ENCODE measurements around the gene CCL23.
"Not testable (repeated sequence)": the region's sequence is repeated elsewhere in the genome, so short reads cannot be mapped to it uniquely, and the experiment has no call there.

Gene CCL23

DNA sequence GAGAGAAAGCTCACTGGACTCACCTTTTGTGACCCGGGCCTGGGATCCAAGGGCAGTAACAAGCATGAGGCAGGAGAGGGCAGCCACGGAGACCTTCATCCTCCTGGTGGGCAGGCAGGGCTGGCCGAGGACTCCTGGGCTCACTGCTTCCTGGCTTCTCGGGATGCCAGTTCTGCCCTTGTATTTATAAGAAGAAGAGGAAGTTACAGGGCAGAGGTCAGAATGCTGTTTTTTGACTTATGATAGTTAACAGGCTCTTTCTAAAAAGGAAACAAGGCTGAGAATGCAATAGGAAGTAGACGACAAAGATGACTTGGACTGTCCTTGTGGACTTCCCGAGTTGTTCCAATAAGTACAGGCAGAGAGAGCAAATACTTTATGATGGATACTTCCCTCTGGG, at the start of gene CCL23:
Gene CCL23, minus strand, starts transcription at position 174 of the 400 bp plus-strand sequence. Its CDS starts 75 bp downstream, at position 99.
- DNase-seq (ENCODE audit: low spot score): no peak

DNA sequence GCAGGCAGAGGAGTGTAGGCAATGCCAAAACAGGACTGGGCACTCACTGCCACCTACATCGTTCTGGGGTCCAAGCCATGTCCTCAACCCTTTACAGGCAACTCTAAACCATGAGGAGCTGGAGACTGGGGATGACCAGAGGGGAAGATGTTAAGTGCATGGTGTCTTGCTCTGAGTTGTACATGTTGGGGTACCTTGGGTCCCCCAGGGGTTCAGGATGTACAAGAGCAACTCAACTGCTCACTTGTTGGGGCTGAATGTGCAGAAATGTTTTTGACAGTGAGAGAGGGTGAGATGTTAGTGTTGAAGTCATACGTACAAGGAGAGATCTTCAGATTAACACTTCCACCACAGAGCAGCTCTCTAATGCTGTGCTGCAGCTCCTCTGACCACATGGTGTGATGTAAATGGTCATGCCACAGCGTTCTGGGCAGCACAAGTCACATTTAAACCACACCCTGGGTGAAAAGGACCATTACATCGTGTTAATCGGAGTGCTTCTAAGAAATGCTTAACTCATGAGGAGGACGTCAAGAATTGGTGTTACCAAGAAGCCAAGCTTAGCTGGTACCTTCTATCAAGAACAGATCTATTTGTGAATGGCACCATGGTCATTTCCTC, 48.7 kb upstream of the CCL23 start:
- peak; percentile 64 for DNase-seq (ENCODE audit: low spot score)

DNA sequence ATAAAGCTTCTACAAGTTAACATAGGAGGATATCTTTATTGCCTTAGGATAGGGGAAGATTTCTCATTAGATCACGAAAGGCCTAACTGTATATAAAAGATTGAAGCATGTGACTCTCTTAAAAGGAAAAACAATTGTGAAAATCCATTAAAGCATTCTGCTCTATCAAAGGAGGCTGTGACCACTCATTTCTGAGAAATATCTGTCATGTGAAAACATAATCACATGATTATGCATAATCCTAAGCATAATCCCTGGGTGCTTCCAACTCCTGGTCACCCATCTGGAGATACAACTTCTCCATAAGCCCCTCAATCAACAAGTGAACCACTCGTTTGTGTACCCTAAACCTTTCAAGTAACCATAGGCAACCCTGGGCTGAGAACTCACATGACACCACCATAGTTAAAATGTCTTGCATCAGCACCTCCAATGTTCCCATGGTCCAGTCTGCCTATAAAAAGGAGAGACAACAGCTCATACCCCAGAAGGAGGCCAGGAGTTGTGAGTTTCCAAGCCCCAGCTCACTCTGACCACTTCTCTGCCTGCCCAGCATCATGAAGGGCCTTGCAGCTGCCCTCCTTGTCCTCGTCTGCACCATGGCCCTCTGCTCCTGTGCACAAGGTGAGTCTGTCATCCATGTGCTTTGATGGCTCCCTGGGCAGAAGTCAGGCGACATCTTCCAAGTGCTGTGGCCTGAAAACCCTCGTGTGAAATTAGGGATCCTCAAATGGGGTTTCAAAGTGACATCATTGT, 46.2 kb upstream of the CCL23 start, which contains the start of gene CCL18:
Gene CCL18, plus strand, starts transcription at position 487 of the 756 bp plus-strand sequence. Its CDS starts 71 bp downstream, at position 558.
- no peak for DNase-seq (ENCODE audit: low spot score)

- DNase-seq (ENCODE audit: low spot score): no peak
Observed at GRCh38 chr17:36060816-36061215, 43.0 kb upstream of the CCL23 start.

GRCh38 chr17:36059406-36059805, 41.6 kb upstream of the CCL23 start:
- DNase-seq (ENCODE audit: low spot score): no peak

DNA sequence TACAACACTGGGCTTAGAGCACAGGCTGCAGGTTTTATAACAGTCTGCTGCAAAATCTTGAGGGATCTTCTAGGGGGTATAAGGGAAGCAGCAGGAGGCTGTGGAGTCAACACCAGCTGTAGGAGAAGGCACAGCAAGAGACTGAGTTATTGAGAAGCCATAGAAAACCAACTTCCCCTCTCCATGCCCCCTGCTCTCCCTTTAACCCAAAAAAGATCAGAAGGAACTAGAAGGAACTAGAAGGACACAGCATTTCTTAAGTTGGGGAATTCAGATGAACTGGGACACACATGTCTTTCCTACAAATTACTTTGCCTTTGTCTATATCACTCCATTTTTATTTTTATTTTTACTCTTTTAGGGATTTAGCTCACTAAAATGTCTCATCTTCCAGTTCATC, 40.1 kb upstream of the CCL23 start:
- DNase-seq (ENCODE audit: low spot score): no peak

GRCh38 chr17:36055921-36056520, 38.2 kb upstream of the CCL23 start:
- DNase-seq (ENCODE audit: low spot score): no peak

DNA sequence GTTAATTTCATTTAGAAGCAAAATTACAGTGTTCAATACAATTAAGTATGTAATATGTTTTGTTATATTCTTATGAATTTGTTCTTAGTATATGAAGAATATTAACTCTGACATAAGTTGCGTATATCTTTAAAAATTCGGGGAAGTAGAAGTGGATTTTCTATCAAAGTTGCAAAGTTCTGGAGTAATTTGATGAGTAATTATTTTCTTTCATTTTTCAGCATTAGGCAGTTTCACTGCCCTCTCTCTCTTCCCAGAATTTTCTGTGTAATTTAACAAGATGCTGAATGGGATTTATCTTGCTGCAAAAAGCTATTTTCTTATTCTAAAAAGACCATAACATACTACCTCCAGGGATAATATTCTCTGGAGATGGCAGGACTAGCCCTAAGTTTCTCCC, 37.4 kb upstream of the CCL23 start:
- no peak for DNase-seq (ENCODE audit: low spot score)

DNA sequence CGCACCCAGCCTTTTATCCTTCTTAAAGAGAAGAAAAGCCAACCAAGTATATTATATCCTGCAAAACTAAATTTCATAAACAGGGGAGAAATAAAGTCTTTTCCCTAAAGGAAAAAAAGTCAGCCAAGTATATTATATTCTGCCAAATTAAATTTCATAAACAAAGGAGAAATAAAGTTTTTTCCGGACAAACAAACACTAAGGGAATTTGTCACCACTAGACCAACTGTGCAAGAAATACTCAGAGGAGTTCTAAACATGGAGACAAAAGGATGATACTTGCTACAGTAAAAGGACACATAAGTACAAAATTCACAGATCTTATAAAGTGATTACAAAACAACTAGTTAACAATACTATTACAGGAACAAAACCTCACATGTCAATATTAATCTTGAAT, 31.9 kb upstream of the CCL23 start:
- DNase-seq (ENCODE audit: low spot score): no peak

GRCh38 chr17:36048066-36048465, 30.3 kb upstream of the CCL23 start:
- no peak for DNase-seq (ENCODE audit: low spot score)

DNA sequence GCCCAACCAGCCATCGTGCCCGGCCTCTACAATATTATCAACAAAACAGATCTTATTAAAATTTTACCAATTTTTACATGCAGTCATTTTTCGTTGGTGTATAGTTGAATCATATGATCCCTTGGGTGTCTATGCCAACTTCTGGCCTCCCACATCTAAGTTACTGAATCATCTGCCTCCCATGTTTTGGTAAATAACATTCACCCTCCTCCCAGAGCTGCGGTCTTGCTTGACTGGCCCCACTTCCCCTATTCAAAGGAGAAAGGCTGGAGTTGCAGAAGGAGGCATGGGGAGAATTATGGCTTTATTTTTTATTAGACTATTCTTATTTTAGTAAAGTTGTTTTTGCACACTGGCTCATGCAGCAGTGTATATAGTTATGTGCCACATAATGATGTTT, 18.5 kb upstream of the CCL23 start:
- DNase-seq (ENCODE audit: low spot score): no peak

GRCh38 chr17:36034127-36034526, 16.4 kb upstream of the CCL23 start:
- no peak for DNase-seq (ENCODE audit: low spot score)

DNA sequence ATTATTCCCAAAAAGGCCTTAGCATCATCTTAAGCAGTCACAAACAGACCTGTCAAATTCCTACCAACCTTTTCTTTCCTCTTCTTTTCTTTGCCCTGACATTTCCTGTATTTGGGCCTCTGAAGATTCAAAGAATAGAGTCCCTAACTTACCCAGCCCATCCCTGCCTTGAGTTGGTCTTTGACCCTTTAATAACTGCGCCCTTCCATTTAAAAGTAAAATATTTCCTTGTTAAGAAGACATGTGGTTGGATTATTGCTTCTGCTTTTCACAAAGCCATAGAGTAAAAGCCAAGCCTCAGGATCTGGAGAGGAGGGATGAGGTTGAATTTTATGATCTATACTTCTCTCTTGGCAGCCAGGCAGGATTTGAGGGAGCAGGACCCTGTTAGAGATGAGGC, 13.2 kb upstream of the CCL23 start:
- DNase-seq (ENCODE audit: low spot score): no peak

- no peak for DNase-seq (ENCODE audit: low spot score)
Observed at GRCh38 chr17:36027761-36028160, 10.0 kb upstream of the CCL23 start.

DNA sequence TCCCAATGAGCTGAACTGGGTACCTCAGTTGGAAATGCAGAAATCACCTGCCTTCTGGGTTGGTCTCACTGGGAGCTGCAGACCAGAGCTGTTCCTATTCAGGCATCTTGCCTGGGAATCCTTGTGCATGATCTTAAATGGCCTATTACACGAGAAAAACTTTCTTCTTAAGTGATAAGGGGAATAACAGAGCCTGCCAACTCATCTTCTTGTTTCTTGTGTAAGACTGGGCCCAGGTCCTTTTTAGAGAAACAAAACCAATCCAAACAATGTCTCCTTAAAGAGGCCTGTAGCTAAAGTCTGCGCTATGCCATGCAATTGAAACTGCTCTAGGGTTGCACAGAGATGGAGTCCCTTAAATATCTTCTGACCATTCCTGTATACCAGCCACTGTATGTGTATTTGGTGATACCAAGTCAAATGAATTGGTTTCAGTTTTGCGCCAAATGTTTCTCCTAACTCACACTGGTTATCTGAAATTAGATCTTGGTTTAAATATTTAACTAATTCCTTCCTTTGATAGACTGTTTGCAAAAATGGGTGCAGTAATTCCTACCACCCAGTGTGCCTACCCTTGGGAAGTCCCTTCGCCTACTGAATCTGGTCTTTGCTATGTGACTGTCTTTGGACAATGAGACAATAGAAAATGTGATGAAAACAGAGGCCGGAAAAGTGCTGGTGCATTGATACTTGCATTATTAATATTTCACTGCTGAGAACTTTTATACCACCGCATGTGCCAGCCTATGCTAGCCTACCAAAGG, 6.5 kb upstream of the CCL23 start:
- DNase-seq (ENCODE audit: low spot score): no peak

DNA sequence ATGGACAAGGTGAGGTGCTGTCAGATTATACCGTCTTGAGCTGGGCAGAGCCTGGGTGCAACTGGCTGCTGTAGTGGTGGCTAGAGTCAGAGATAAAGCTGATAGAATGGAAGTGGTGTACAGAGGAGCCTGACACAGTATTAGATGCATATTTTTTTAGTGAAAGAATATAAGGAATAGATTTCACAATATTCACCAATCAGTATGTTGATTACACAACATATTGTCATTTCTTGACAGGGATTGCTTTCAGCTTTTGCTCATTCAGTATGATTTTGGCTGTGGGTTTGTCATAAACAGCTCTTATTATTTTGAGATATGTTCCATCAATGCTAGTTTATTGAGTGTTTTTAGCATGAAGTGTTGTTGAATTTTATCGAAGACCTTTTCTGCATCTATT, 1.7 kb upstream of the CCL23 start:
- no peak for DNase-seq (ENCODE audit: low spot score)

GRCh38 chr17:36016555-36016954, 1.2 kb downstream of the CCL23 start:
- no peak for DNase-seq (ENCODE audit: low spot score)

GRCh38 chr17:36015895-36016294, 1.9 kb downstream of the CCL23 start:
- DNase-seq (ENCODE audit: low spot score): not testable (repeated sequence)

DNA sequence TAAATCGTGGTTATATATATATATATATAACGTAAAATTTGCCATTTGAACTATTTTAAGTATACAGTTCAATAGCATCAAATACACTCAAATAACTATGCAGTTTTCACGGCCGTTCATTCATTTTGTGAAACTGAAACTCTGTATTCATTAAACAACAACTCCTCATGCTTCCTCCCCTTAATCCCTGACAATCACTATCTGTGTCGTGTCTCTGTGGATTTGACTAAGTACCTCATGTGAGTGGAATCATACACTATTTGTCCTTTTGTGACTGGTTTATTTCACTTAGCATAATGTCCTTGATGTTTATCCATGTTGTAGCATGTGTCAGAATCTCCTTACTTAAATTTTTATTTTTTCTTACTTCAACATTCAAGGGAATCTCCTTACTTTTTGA, 2.8 kb downstream of the CCL23 start:
- DNase-seq (ENCODE audit: low spot score): no peak

DNA sequence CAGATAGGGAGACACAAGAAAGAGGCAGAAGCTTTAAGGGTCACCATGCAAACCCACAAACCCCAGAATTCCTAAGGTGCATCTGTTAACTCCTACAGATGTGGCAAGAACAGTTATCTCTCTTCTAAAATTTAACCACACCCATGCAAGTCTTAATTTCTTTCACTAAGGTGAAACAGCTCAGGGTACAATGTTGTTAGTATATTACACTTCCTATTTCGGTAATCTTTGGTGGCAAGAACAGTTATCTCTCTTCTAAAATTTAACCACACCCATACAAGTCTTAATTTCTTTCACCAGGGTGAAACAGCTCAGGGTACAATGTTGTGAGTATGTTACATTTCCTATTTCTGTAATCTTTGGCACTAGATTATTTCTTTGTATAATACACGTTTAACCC, 6.6 kb downstream of the CCL23 start:
- DNase-seq (ENCODE audit: low spot score): no peak

- DNase-seq (ENCODE audit: low spot score): no peak
Observed at GRCh38 chr17:36008998-36009665, 8.6 kb downstream of the CCL23 start.

DNA sequence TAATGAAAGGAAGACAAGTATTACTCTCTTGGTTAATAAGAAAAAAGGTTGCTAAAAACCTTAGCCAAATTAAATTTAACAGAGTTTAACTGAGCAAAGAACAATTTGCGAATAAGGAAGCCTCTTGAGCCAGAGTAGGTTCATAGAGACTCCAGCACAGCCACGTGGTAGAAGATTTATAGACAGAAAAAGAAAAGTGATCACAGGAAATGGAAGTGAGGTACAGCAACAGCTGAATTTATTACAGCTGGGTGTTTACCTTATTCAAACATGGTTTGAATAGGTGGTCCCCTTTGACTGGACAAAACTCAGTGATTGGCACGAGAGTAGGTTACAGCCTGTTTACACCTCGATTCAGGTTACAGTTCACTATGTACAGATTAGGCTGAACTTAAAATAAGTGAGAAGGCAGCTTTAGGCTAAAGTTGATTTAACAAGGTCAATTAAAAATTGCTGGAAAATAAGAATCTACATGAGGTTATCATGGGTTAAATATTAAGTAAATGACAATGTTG, 13.1 kb downstream of the CCL23 start:
- DNase-seq (ENCODE audit: low spot score): no peak
